ENCODE data around the gene NPAS2. TPM values are rescaled to one million over a fixed set of nuclear protein-coding genes. Genes with fewer than 3 reads are reported as not detected.

Gene NPAS2
- total RNA-seq, 2 experiments from 2014 or later: 5.5 to 6.2 TPM

GRCh38 chr2:100865816-100866460 is 46.0 kb downstream of the NPAS2 start:
- Mint-ChIP-seq H3K4me3 (no peak overlapping the region), H3K9me3 (ENCODE audit: insufficient read depth) (peaks cover 15% of the 10 kb centered on the region), H3K27ac (no peak overlapping the region), H3K4me1 (ENCODE audit: low read depth) (no peaks in the 10 kb centered on the region), H3K36me3 (ENCODE audit: low read depth) (peaks cover 3% of the 10 kb centered on the region), H3K27me3 (ENCODE audit: low read depth) (no peaks in the 10 kb centered on the region)
- no peak for ATAC-seq
- DNase-seq: no peak
- POLR2A ChIA-PET: no interaction called here
- CTCF ChIA-PET: no interaction called here

DNA sequence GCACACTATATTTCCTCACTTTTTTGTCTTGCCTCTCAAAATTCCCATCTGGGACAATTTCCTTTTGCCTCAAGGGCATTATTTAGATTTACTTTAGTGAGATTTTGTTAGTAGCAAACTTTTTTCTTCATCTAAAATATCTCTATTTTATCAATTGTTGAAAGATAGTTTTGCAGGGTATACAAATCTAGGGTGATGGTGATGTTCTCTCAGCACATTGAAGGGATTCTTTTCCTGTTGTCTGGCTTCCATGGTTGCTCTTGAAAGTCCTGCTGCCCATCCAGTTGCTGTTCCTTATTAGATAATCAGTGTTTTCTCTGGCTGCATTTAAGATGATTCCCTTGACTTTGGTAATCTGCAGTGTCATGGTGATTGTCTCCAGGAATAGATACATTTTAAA is 48.1 kb downstream of the NPAS2 start:
- POLR2A ChIA-PET: no interaction called here
- H3K4me1 Mint-ChIP-seq (ENCODE audit: low read depth): no peaks in the 10 kb centered on the region
- no peaks in the 10 kb centered on the region for H3K27me3 Mint-ChIP-seq (ENCODE audit: low read depth)
- CTCF ChIA-PET: no interaction called here
- no peak overlapping the region for H3K27ac Mint-ChIP-seq
- no peak overlapping the region for H3K4me3 Mint-ChIP-seq
- DNase-seq (no peak), ATAC-seq (no peak)
- peaks cover 3% of the 10 kb centered on the region for H3K36me3 Mint-ChIP-seq (ENCODE audit: low read depth)
- H3K9me3 Mint-ChIP-seq (ENCODE audit: insufficient read depth): peaks cover 15% of the 10 kb centered on the region

- Mint-ChIP-seq H3K27me3 (ENCODE audit: low read depth) (no peaks in the 10 kb centered on the region), H3K9me3 (ENCODE audit: insufficient read depth) (peaks cover 15% of the 10 kb centered on the region), H3K36me3 (ENCODE audit: low read depth) (peaks cover 3% of the 10 kb centered on the region), H3K4me1 (ENCODE audit: low read depth) (no peaks in the 10 kb centered on the region), H3K4me3 (no peak overlapping the region), H3K27ac (no peak overlapping the region)
- CTCF ChIA-PET: no interaction called here
- POLR2A ChIA-PET: no interaction called here
- DNase-seq: no peak
- no peak for ATAC-seq
These were observed 49.2 kb downstream of the NPAS2 start for GRCh38 chr2:100869120-100869519.

GRCh38 chr2:100870652-100871531 is 51.0 kb downstream of the NPAS2 start:
- Mint-ChIP-seq H3K27ac (no peak overlapping the region), H3K4me1 (ENCODE audit: low read depth) (peaks cover 2% of the 10 kb centered on the region), H3K27me3 (ENCODE audit: low read depth) (no peaks in the 10 kb centered on the region), H3K36me3 (ENCODE audit: low read depth) (peaks cover 3% of the 10 kb centered on the region), H3K9me3 (ENCODE audit: insufficient read depth) (peaks cover 15% of the 10 kb centered on the region), H3K4me3 (no peak overlapping the region)
- ATAC-seq (no peak), DNase-seq (no peak)
- ChIA-PET POLR2A (no interaction called here), CTCF (interaction anchor here (0.8 to 1.1 kb wide), 2 partner anchors 140 to 150 kb away, joined by 3 read pairs; no protein-coding TSS in a partner anchor)

DNA sequence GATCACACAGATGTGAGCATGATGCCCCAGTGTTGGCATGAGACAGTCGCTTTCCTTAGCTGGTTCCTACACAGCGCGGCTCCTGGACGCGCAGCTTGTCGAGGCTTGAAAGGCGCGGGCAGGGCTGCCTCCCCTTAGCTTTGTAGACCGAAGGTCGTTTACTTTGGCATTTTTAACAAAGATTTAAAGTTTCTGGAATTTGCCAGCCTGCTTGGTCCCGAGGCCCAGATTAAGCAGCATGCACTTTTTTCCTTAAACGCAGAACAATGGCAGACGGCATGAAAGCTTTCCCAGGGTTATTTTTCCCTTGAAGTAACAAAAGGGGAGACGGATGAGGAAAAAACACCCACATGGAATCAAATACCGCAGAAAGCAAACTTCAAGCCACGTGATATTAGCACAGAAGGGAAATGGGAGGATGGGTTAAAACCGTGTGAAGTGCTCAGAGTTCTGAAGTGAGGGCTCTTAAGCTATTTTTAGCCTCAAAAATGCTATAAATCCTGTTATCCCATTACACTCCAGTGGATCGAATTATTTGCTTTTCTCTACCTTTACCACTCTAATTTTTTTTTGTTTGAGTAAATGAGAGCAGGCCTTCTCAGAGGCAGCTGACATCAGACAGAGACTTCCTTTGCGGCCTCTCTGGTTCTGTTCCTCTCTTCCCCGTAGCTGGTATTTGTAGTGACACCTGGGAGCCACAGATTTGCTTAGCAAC is 55.7 kb downstream of the NPAS2 start:
- H3K27ac Mint-ChIP-seq: no peak overlapping the region
- peaks cover 9% of the 10 kb centered on the region for H3K4me1 Mint-ChIP-seq (ENCODE audit: low read depth)
- no peaks in the 10 kb centered on the region for H3K27me3 Mint-ChIP-seq (ENCODE audit: low read depth)
- CTCF ChIA-PET: no interaction called here
- no peak for DNase-seq
- no peaks in the 10 kb centered on the region for H3K36me3 Mint-ChIP-seq (ENCODE audit: low read depth)
- H3K9me3 Mint-ChIP-seq (ENCODE audit: insufficient read depth): no peaks in the 10 kb centered on the region
- no peak for ATAC-seq
- H3K4me3 Mint-ChIP-seq: no peak overlapping the region
- POLR2A ChIA-PET: no interaction called here

GRCh38 chr2:100876231-100876860 is 56.4 kb downstream of the NPAS2 start:
- Mint-ChIP-seq H3K4me1 (ENCODE audit: low read depth) (peaks cover 9% of the 10 kb centered on the region), H3K9me3 (ENCODE audit: insufficient read depth) (no peaks in the 10 kb centered on the region), H3K27me3 (ENCODE audit: low read depth) (no peaks in the 10 kb centered on the region), H3K36me3 (ENCODE audit: low read depth) (no peaks in the 10 kb centered on the region), H3K4me3 (no peak overlapping the region), H3K27ac (no peak overlapping the region)
- ChIA-PET CTCF (no interaction called here), POLR2A (no interaction called here)
- DNase-seq: no peak
- ATAC-seq: no peak

DNA sequence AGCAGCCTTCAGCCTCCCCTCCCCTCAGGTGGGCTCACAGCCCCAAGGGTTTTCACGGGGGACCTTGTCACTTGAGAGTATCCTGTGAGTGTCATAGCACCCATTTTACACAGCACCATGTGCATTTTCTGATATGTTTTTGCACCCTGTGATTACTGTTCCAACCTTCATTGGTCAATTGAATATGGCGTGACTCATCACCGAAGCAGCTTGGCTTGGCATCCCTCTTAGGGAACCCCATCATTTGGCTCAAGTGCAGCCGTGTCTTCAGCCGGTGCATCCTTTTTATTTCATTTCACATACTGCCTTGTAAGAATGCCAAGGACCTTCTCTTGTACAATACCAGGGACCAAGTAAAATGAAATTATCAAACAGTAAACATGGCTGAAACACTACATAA is 57.6 kb downstream of the NPAS2 start:
- CTCF ChIA-PET: no interaction called here
- no peak overlapping the region for H3K4me3 Mint-ChIP-seq
- H3K4me1 Mint-ChIP-seq (ENCODE audit: low read depth): peaks cover 10% of the 10 kb centered on the region
- no peaks in the 10 kb centered on the region for H3K27me3 Mint-ChIP-seq (ENCODE audit: low read depth)
- POLR2A ChIA-PET: no interaction called here
- no peaks in the 10 kb centered on the region for H3K9me3 Mint-ChIP-seq (ENCODE audit: insufficient read depth)
- no peak overlapping the region for H3K27ac Mint-ChIP-seq
- no peak for DNase-seq
- no peaks in the 10 kb centered on the region for H3K36me3 Mint-ChIP-seq (ENCODE audit: low read depth)
- ATAC-seq: no peak

GRCh38 chr2:100878000-100878791 is 58.3 kb downstream of the NPAS2 start:
- ChIA-PET POLR2A (no interaction called here), CTCF (no interaction called here)
- Mint-ChIP-seq H3K9me3 (ENCODE audit: insufficient read depth) (no peaks in the 10 kb centered on the region), H3K4me3 (no peak overlapping the region), H3K4me1 (ENCODE audit: low read depth) (peaks cover 15% of the 10 kb centered on the region), H3K27me3 (ENCODE audit: low read depth) (no peaks in the 10 kb centered on the region), H3K27ac (no peak overlapping the region), H3K36me3 (ENCODE audit: low read depth) (no peaks in the 10 kb centered on the region)
- ATAC-seq: no peak
- no peak for DNase-seq

- Mint-ChIP-seq H3K4me3 (no peak overlapping the region), H3K27me3 (ENCODE audit: low read depth) (no peaks in the 10 kb centered on the region), H3K9me3 (ENCODE audit: insufficient read depth) (no peaks in the 10 kb centered on the region), H3K27ac (no peak overlapping the region), H3K36me3 (ENCODE audit: low read depth) (no peaks in the 10 kb centered on the region), H3K4me1 (ENCODE audit: low read depth) (peaks cover 15% of the 10 kb centered on the region)
- DNase-seq: no peak
- ATAC-seq: no peak
- ChIA-PET CTCF (no interaction called here), POLR2A (no interaction called here)
These were observed 59.4 kb downstream of the NPAS2 start for GRCh38 chr2:100879296-100879695.

- Mint-ChIP-seq H3K27me3 (ENCODE audit: low read depth) (no peaks in the 10 kb centered on the region), H3K9me3 (ENCODE audit: insufficient read depth) (no peaks in the 10 kb centered on the region), H3K36me3 (ENCODE audit: low read depth) (no peaks in the 10 kb centered on the region), H3K4me1 (ENCODE audit: low read depth) (peaks cover 15% of the 10 kb centered on the region), H3K4me3 (no peak overlapping the region), H3K27ac (no peak overlapping the region)
- ChIA-PET CTCF (no interaction called here), POLR2A (no interaction called here)
- no peak for DNase-seq
- ATAC-seq: no peak
These were observed 60.1 kb downstream of the NPAS2 start for GRCh38 chr2:100880036-100880435.

DNA sequence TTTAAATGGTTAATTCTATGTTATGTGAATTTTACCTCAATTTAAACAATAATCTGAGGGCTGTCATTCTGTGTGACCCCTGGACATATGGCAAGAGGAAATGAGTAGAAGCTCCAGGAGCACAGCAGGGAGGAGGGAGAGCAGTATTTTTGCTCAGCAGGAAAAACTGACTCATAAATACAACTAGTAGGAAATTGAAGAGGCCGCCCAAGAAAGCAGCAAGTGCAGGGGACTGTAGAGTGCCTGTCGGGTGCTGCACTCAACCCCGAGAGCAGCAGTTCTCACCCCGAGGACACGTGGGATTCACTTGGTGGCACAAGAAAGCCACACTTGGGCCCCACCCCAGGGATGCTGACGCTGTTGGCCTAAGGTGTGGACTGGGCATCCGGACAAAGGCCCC is 60.8 kb downstream of the NPAS2 start:
- ATAC-seq: no peak
- H3K27ac Mint-ChIP-seq: no peak overlapping the region

More for the DNA sequence above, 60.8 kb downstream of the NPAS2 start:
- CTCF ChIA-PET: no interaction called here
- no peak for DNase-seq
- no peaks in the 10 kb centered on the region for H3K27me3 Mint-ChIP-seq (ENCODE audit: low read depth)
- H3K4me3 Mint-ChIP-seq: no peak overlapping the region
- peaks cover 13% of the 10 kb centered on the region for H3K4me1 Mint-ChIP-seq (ENCODE audit: low read depth)
- POLR2A ChIA-PET: no interaction called here
- H3K36me3 Mint-ChIP-seq (ENCODE audit: low read depth): no peaks in the 10 kb centered on the region
- H3K9me3 Mint-ChIP-seq (ENCODE audit: insufficient read depth): no peaks in the 10 kb centered on the region
